IMR-90 (cell line): ENCODE results near the gene MYO3B. TPM values are rescaled to one million over a fixed set of nuclear protein-coding genes. Genes with fewer than 3 reads are reported as not detected.
A peak's percentile ranks its signal among the peaks of the same experiment; 100 is the strongest.

Experiments used
- ATAC-seq: fragments of 200-7000 bp; cut with Tn5 transposase; 2 replicates; pipeline ENCODE4 v1.9.1; 2020; ENCODE audit warnings: low read depth, mild to moderate bottlenecking, moderate library complexity
- BruUV-seq: library from RNA; stranded (reverse); fragments of 400-500 nt; replicated peaks from 2 replicates; lab custom pipeline; 2021; lab: Mats Ljungman, UMichigan
- CTCF ChIA-PET: fragments of 300-600 bp; formaldehyde crosslinking; extraction: SDS; loops from one replicate; lab custom pipeline; 2021; ENCODE audit warnings: antibody characterized with exemption; lab: Yijun Ruan, JAX
- POLR2A ChIA-PET: fragments of 300-600 bp; sonication (Branson Sonifier 250); formaldehyde crosslinking; loops from one replicate; lab custom pipeline; 2022; ENCODE audit warnings: antibody characterized with exemption; ENCODE audit not compliant: unreplicated experiment; lab: Charles Lee
- DNase-seq: peaks from one replicate; pipeline ENCODE4 v3.0.0; 2013
- H2AFZ ChIP-seq: replicated peaks from 2 replicates; pipeline ENCODE3; 2013; ENCODE audit warnings: low read length, mild to moderate bottlenecking; ENCODE audit not compliant: poor library complexity
- H2AK5ac ChIP-seq: 2 replicates; pipeline ENCODE4 v1.6.1; 2013; ENCODE audit warnings: low read depth, low read length, inconsistent platforms
- H2AK9ac ChIP-seq: replicated peaks from 2 replicates; pipeline ENCODE3; 2013; ENCODE audit warnings: mild to moderate bottlenecking, low read depth, low read length, moderate library complexity; ENCODE audit not compliant: poor library complexity
- H2BK120ac ChIP-seq: 2 replicates; pipeline ENCODE4 v1.6.1; 2013; ENCODE audit warnings: low read depth, low read length, inconsistent platforms
- H2BK15ac ChIP-seq: 3 replicates; pipeline ENCODE4 v1.6.1; 2013; ENCODE audit warnings: low read depth, low read length, inconsistent platforms
- H2BK20ac ChIP-seq: 2 replicates; pipeline ENCODE4 v1.6.1; 2013; ENCODE audit warnings: low read depth, mild to moderate bottlenecking, inconsistent platforms, low read length, moderate library complexity
- H2BK5ac ChIP-seq: 2 replicates; pipeline ENCODE4 v1.6.1; 2013; ENCODE audit warnings: mild to moderate bottlenecking, low read depth, low read length, inconsistent platforms; ENCODE audit not compliant: poor library complexity, severe bottlenecking
- H3K14ac ChIP-seq: replicated peaks from 2 replicates; pipeline ENCODE4 v1.6.1; 2013; ENCODE audit warnings: low read depth, low read length, inconsistent platforms
- H3K18ac ChIP-seq: 2 replicates; pipeline ENCODE4 v1.6.1; 2013; ENCODE audit warnings: low read depth, low read length, control low read depth
- H3K23ac ChIP-seq: 2 replicates; pipeline ENCODE4 v1.6.1; 2013; ENCODE audit warnings: low read depth, low read length, inconsistent platforms
- H3K27ac ChIP-seq: 2 replicates; pipeline ENCODE4 v1.5.1; 2013; ENCODE audit warnings: mild to moderate bottlenecking, control low read depth, low read length; ENCODE audit not compliant: insufficient read depth
- H3K27me3 ChIP-seq: 2 replicates; pipeline ENCODE4 v1.6.1; 2013; ENCODE audit warnings: low read length; ENCODE audit not compliant: control insufficient read depth, insufficient read depth
- H3K36me3 ChIP-seq: 2 replicates; pipeline ENCODE4 v1.6.1; 2013; ENCODE audit warnings: low read length, mixed read lengths; ENCODE audit not compliant: control insufficient read depth, insufficient read depth
- H3K4ac ChIP-seq: 2 replicates; pipeline ENCODE4 v1.6.1; 2013; ENCODE audit warnings: low read depth, low read length, inconsistent platforms
- H3K4me1 ChIP-seq: 2 replicates; pipeline ENCODE4 v1.6.1; 2013; ENCODE audit warnings: low read length, mixed read lengths; ENCODE audit not compliant: control insufficient read depth, insufficient read depth
- H3K4me2 ChIP-seq: 2 replicates; pipeline ENCODE4 v1.6.1; 2013; ENCODE audit warnings: low read depth, mild to moderate bottlenecking, control low read depth, low read length, moderate library complexity
- H3K4me3 ChIP-seq: 2 replicates; pipeline ENCODE4 v1.5.1; 2013; ENCODE audit warnings: low read depth, mild to moderate bottlenecking, control low read depth, low read length, moderate library complexity; ENCODE audit not compliant: insufficient read depth
- H3K56ac ChIP-seq: 2 replicates; pipeline ENCODE4 v1.6.1; 2013; ENCODE audit warnings: low read length, inconsistent platforms; ENCODE audit not compliant: insufficient read depth; ENCODE audit errors: extremely low read depth
- H3K79me1 ChIP-seq, 2 experiments: 2 replicates each; pipeline ENCODE4 v1.6.1; 2013; ENCODE audit warnings: low read length in 2 of 2, inconsistent platforms in 1 of 2, low read depth in 1 of 2
- H3K9ac ChIP-seq: 2 replicates; pipeline ENCODE4 v1.6.1; 2013; ENCODE audit warnings: low read depth, low read length, control low read depth
- H3K9me1 ChIP-seq: 2 replicates; pipeline ENCODE4 v1.6.1; 2013; ENCODE audit warnings: low read length, inconsistent platforms; ENCODE audit not compliant: insufficient read depth
- H3K9me3 ChIP-seq: 2 replicates; pipeline ENCODE4 v1.6.1; 2013; ENCODE audit warnings: low read length; ENCODE audit not compliant: control insufficient read depth, insufficient read depth
- H4K20me1 ChIP-seq: 2 replicates; pipeline ENCODE4 v1.6.1; 2013; ENCODE audit warnings: low read length, inconsistent platforms; ENCODE audit not compliant: insufficient read depth
- H4K5ac ChIP-seq: 2 replicates; pipeline ENCODE4 v1.6.1; 2013; ENCODE audit warnings: mild to moderate bottlenecking, low read depth, low read length, control low read depth
- H4K8ac ChIP-seq, 2 experiments: 2 replicates each; pipeline ENCODE4 v1.6.1; 2013; ENCODE audit warnings: low read depth in 2 of 2, low read length in 2 of 2, control low read depth in 1 of 2, inconsistent platforms in 1 of 2
- H4K91ac ChIP-seq: 2 replicates; pipeline ENCODE4 v1.6.1; 2013; ENCODE audit warnings: low read depth, low read length, inconsistent platforms; ENCODE audit not compliant: insufficient read depth
- CHD1 ChIP-seq: IDR thresholded peaks from 2 replicates; pipeline ENCODE4 v1.6.1; 2012; ENCODE audit warnings: low read depth, low read length, improper control_type of control experiment
- MAFK ChIP-seq: IDR thresholded peaks from 2 replicates; pipeline ENCODE4 v1.6.1; 2012; ENCODE audit warnings: low read depth, low read length, improper control_type of control experiment
- MXI1 ChIP-seq: IDR thresholded peaks from 2 replicates; pipeline ENCODE4 v1.6.1; 2012; ENCODE audit warnings: low read depth, mild to moderate bottlenecking, low read length, moderate library complexity, borderline replicate concordance
- NFE2L2 ChIP-seq: fragments of 150-350 bp; IDR thresholded peaks from 2 replicates; pipeline ENCODE4 v1.6.1; 2016; ENCODE audit warnings: low read depth, mild to moderate bottlenecking, low read length
- RAD21 ChIP-seq: IDR thresholded peaks from 2 replicates; pipeline ENCODE4 v1.6.1; 2012; ENCODE audit warnings: low read length, improper control_type of control experiment
- RCOR1 ChIP-seq: IDR thresholded peaks from 2 replicates; pipeline ENCODE4 v1.6.1; 2012; ENCODE audit warnings: mild to moderate bottlenecking, low read length, improper control_type of control experiment; ENCODE audit not compliant: insufficient replicate concordance
- RFX5 ChIP-seq: IDR thresholded peaks from 2 replicates; pipeline ENCODE4 v1.8.0; 2012; ENCODE audit warnings: low read depth, mild to moderate bottlenecking, low read length, moderate library complexity
- SMC3 ChIP-seq: fragments of 150-350 bp; IDR thresholded peaks from 2 replicates; pipeline ENCODE4 v1.6.1; 2016; ENCODE audit warnings: low read depth, mild to moderate bottlenecking, antibody characterized with exemption, low read length, moderate library complexity
- WGBS, 2 experiments: methylation state at CpG; one replicate each; pipeline versions ENCODE4 v1.1.5 to v1.1.7; 2013; ENCODE audit warnings: missing lambda C conversion rate in 2 of 2; ENCODE audit not compliant: insufficient read length in 1 of 2; ENCODE audit errors: extremely low coverage in 2 of 2; 5-methylcytosine and 5-hydroxymethylcytosine counted together
- dilution Hi-C: fragments of 300-500 bp; cut with HindIII; formaldehyde crosslinking; loops from one replicate; pipeline ENCODE4 v1.14.3; 2018; ENCODE audit warnings: low sequenced_read_pairs; ENCODE audit not compliant: unreplicated experiment
- in situ Hi-C: fragments of 300-500 bp; cut with MboI; formaldehyde crosslinking; loops from 3 replicates; pipeline ENCODE4 v1.14.3; 2019; ENCODE audit warnings: low sequenced_read_pairs, inconsistent platforms, mixed read lengths
- intact Hi-C: fragments of 100-400 bp; cut with micrococcal nuclease; formaldehyde crosslinking; loops from 2 replicates; pipeline ENCODE4 v1.10.0; 2022
- polyA plus RNA-seq, 3 experiments: library from polyadenylated mRNA; depleted of rRNA; stranded (reverse); fragments of >200 nt; gene quantifications; 2 replicates each; pipeline ENCODE4 v1.2.3, GENCODE V29; 2012; ENCODE audit warnings: low replicate concordance in 1 of 3
- total RNA-seq: library from RNA; depleted of rRNA; stranded (reverse); fragments of >200 nt; gene quantifications from 2 replicates; pipeline ENCODE4 v1.2.3, GENCODE V29; 2012
- TF ChIP-seq, protein P1 (sequence below): conservative IDR thresholded peaks from 2 replicates; pipeline ENCODE4 v1.5.1; 2012; ENCODE audit warnings: mild to moderate bottlenecking, low read depth, low read length, improper control_type of control experiment
- TF ChIP-seq, protein P2 (sequence below): fragments of 150-350 bp; IDR thresholded peaks from 2 replicates; pipeline ENCODE4 v1.6.1; 2017; ENCODE audit warnings: mild to moderate bottlenecking, antibody characterized with exemption, low read length, low read depth

MYO3B gene
- total and polyA plus RNA-seq, 2 of the 4 experiments (the other 2 are of a cell fraction) = 0.02 TPM; not detected in 1

DNA sequence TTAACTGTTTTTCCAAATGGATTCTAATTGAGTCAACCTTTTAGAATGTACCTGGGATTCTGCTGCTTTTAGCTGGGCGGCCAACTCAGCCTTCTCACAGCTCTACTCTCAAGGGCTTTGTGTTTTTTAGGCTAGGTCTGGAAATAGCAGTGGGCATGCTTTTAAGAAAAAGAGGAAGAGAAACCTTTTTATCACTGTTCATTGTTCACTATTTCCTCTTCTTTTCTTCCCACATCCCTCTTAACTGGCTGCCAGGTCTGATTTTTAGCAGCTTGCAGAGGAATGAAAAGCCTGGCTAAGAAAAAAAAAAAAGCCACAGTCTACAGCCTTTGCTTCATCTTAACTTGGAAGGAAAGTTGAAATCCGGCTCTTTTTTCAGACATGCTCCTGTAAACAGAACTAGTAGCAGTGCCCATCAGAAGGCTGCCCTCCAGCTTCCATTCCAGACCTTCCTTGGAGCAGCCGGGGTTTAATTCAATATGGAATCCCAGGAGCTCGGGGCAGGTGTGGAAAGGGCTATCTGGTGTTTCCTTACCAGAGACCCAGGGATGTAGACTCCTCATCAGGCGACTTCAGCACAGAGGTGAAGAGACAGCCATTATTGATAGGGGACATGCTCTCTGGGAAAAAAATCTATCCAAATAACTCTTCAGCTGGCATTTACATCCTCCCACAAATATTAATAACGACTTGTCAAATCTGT is 230.7 kb downstream of the MYO3B start:
- H3K9me1 ChIP-seq = no peaks in the 10 kb centered on the region
- H3K4me2 ChIP-seq = no peak overlapping the region
- ChIA-PET POLR2A (no interaction called here), CTCF (interaction anchor here (0.5 to 1.6 kb wide), 9 partner anchors 10 to 454 kb away, joined by 3 to 6 read pairs (median 4); no protein-coding TSS in a partner anchor)
- no peak overlapping the region for H3K18ac ChIP-seq
- H2BK20ac ChIP-seq = no peak overlapping the region
- H2AK9ac ChIP-seq = no peak overlapping the region
- H3K9ac ChIP-seq = no peak overlapping the region
- TF ChIP-seq SMC3 (no peak), RFX5 (no peak), RAD21 (no peak), CHD1 (no peak), MXI1 (no peak), RCOR1 (no peak), NFE2L2 (no peak), MAFK (no peak)
- TF ChIP-seq, protein P1, sequence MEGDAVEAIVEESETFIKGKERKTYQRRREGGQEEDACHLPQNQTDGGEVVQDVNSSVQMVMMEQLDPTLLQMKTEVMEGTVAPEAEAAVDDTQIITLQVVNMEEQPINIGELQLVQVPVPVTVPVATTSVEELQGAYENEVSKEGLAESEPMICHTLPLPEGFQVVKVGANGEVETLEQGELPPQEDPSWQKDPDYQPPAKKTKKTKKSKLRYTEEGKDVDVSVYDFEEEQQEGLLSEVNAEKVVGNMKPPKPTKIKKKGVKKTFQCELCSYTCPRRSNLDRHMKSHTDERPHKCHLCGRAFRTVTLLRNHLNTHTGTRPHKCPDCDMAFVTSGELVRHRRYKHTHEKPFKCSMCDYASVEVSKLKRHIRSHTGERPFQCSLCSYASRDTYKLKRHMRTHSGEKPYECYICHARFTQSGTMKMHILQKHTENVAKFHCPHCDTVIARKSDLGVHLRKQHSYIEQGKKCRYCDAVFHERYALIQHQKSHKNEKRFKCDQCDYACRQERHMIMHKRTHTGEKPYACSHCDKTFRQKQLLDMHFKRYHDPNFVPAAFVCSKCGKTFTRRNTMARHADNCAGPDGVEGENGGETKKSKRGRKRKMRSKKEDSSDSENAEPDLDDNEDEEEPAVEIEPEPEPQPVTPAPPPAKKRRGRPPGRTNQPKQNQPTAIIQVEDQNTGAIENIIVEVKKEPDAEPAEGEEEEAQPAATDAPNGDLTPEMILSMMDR = no peak
- TF ChIP-seq, protein P2, sequence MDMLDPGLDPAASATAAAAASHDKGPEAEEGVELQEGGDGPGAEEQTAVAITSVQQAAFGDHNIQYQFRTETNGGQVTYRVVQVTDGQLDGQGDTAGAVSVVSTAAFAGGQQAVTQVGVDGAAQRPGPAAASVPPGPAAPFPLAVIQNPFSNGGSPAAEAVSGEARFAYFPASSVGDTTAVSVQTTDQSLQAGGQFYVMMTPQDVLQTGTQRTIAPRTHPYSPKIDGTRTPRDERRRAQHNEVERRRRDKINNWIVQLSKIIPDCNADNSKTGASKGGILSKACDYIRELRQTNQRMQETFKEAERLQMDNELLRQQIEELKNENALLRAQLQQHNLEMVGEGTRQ = no peak
- H2BK120ac ChIP-seq = no peak overlapping the region
- H3K27me3 ChIP-seq = no peaks in the 10 kb centered on the region; the same call in 1 of the 2 replicates
- H4K20me1 ChIP-seq = no peaks in the 10 kb centered on the region
- H3K79me1 ChIP-seq = no peaks in the 10 kb centered on the region
- BruUV-seq = no TSS peak
- H3K14ac ChIP-seq = no peak overlapping the region
- no peak overlapping the region for H3K23ac ChIP-seq
- ATAC-seq (peak; percentile 21; the same call in 1 of the 2 replicates), DNase-seq (no peak)
- no peak overlapping the region for H2BK5ac ChIP-seq
- intact Hi-C loops (loop anchor here (1.0 to 10.0 kb wide), 3 partner anchors 296 to 956 kb away; no protein-coding TSS in a partner anchor), dilution Hi-C loops (loop anchor here (25.0 kb wide), 1 partner anchor 404 kb away; the partner anchor contains the start of gene GAD1), in situ Hi-C loops (loop anchor here (10.0 kb wide), 1 partner anchor 406 kb away; the partner anchor contains the start of gene GAD1)
- H2BK15ac ChIP-seq = no peak overlapping the region
- no peaks in the 10 kb centered on the region for H3K36me3 ChIP-seq
- no peak overlapping the region for H2AK5ac ChIP-seq
- H3K4me3 ChIP-seq = no peak overlapping the region
- H4K91ac ChIP-seq = no peak overlapping the region
- no peak overlapping the region for H3K27ac ChIP-seq
- no peak overlapping the region for H2AFZ ChIP-seq
- no peaks in the 10 kb centered on the region for H3K9me3 ChIP-seq
- H3K4me1 ChIP-seq = no peaks in the 10 kb centered on the region
- H3K4ac ChIP-seq = no peak overlapping the region
- H3K56ac ChIP-seq = no peak overlapping the region
- H4K5ac ChIP-seq = no peak overlapping the region
- WGBS, 2 experiments = 0% methylated on average over 1 of the region's 6 CpGs; no CpG with 5 or more reads in 1 of the 2 experiments
- no peak overlapping the region for H4K8ac ChIP-seq
